Fibroblast of peridontal ligament (primary cell): ENCODE results near the gene KCNQ2.

Source experiments
- DNase-seq: peaks from one replicate; pipeline ENCODE4 v3.0.0-alpha.2; 2010; ENCODE audit errors: extremely low read depth

The KCNQ2 gene

DNA sequence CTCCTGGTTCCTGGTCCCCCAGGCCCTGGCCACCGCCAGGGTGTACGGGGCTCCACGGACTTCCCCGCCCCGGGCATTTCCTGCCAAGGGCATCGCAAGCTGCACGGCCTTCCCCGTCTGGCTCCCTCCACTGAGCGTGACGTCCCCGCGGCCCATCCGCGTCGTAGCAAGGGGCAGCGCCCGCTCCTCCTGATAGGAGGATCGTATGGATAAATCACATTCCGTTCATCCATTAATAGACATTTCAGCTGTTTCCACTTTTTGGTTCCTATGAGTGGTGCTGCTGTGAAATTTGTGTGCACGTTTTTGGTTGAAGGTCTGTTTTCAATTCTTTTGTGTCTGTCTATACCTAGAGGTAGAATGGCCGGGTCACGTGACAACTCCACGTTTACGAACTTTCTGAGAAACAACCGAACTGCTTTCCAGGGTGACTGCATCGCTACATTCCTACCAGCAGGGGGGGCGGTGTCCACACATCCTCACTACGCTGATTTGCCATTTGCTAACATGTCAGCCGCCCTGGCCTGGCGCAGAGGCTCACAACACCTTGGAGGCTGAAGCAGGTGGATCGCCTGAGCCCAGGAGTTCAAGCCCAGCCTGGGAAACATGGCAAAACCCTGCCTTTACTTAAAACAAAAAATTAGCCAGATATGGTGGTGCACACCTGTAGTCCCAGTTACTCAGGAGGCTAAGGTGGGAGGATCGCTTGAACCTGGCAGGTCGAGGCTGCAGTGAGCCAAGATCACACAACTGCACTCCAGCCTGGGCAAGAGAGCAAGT is 37.7 kb downstream of the KCNQ2 start:
- DNase-seq: peak; percentile 33

DNA sequence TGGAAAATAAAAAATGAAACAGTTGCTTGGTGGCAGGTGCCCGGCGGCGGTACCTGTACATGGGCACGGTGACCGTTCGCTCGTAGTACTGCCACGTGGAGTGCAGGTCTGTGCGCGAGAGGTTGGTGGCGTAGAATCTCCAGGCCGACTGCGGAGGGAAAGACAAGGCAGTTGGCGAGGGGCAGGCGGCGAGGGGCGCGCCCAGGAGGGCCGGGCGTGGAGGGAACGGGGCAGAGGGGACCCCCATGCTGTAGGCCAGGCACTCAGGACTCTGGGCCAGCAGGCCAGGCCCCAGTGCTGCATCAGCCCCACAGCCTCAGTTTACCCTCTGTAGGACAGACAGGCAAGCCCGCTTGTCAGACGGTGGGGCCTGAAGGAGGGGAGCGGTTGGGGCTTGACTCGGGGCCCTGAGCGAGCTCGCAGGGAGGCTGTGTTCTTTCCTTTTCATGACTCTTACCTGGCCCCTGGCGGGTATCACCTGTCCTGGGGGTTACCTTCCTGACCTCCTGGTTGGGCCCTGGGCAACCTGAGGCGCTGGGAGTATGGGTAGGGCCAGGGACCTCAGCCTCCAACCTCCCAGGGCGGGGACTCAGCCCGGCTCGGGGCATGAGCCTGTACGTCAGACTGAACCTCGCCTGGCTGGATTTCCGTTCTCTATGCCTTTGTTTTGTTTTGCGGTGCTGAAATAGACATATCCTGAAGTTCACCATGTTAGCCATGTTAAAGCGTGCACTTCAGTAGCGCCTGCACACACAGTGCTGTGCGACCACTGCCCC is 38.5 kb downstream of the KCNQ2 start:
- DNase-seq: no peak

DNA sequence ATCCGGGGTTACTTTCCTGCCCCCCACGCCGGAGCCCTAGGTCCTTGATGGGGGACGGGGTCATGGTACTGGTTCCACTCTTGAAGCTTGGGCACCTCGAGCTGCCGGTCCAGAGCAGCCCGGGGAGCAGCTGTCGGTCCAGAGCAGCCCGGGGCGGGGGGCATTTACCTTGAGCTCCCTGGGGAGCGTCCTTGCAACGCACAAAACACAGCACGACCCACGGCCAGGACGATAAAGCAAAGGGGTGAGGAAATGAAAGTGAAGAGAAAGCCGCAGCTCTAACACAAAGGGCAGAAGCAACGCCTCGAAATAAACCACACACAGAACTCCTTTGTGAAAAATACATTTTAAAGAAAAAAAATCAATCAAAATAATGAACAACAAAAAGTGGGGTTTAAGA is 39.1 kb downstream of the KCNQ2 start:
- no peak for DNase-seq

DNA sequence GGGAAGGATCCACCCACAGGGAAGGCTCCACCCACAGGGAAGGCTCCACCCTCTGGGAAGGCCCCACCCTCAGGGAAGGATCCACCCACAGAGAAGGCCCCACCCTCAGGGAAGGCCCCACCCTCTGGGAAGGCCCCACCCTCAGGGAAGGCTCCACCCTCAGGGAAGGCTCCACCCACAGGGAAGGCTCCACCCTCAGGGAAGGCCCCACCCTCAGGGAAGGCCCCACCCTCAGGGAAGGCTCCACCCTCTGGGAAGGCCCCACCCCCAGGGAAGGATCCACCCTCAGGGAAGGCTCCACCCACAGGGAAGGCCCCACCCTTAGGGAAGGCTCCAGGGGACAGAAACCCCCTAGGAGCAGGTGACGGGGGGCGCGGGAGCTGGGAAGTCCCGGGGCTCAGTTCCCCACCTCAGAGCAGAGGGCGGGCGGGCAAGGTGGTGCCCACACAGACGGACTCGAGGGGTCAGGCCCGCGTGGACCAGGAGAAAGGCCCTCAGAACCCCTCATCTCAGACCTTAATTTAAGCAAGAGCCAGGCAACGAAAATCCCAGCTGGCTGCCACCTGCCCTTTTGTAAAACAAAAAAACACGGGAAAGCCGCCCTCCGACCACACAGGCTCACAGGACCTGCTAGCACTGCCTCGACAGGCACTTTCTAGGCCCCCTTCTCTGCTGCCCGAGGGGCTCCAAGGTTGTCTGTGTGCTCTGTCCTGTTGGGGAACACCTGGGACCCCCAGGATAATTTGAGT is 39.7 kb downstream of the KCNQ2 start:
- DNase-seq: no peak

DNA sequence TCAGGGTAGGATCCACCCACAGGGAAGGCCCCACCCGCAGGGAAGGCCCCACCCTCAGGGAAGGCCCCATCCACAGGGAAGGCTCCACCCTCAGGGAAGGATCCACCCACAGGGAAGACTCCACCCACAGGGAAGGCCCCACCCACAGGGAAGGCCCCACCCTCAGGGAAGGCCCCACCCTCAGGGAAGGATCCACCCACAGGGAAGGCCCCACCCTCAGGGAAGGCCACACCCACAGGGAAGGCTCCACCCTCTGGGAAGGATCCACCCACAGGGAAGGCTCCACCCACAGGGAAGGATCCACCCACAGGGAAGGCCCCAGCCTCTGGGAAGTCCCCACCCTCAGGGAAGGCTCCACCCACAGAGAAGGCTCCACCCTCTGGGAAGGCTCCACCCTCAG is 40.5 kb downstream of the KCNQ2 start:
- DNase-seq: no peak

DNA sequence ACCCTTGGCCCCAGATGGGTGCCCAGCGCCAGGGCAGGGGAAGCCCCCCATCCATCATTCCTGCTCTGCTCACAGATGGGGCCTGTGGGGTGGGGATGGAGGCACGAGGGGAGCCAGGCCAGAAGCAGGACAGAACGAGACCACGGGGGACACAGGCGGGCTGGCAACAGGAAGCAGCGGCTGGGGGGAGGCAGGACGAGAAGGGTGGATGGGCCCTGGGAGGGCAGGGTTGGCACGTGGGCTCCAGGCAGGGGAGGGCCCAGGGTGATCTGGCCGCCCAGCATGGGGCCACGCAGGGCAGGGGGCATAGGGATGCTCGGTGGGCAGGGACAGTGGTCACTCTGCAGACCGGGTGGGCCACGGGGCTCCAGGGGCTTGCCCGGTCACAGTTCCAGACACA is 41.6 kb downstream of the KCNQ2 start:
- DNase-seq: no peak

DNA sequence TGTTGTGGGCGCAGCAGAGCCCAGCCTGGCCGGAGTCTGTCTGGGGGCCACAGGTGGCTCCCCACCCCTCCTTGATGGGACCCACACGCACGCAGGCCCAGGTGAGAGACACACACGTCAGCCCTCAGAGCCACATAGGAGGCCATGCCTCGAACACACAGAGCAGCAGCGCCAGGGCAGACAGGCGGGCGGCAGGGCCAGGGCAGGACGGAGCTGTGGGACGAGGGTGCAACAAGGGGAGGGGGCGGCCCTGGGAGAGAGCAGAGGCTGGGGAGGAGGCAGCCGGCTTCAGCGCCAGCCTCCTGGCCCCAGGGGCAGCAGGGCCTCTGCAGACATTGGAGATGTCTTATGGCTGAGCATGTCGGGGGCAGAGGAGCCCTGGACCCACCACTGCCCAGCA is 42.5 kb downstream of the KCNQ2 start:
- DNase-seq: no peak

DNA sequence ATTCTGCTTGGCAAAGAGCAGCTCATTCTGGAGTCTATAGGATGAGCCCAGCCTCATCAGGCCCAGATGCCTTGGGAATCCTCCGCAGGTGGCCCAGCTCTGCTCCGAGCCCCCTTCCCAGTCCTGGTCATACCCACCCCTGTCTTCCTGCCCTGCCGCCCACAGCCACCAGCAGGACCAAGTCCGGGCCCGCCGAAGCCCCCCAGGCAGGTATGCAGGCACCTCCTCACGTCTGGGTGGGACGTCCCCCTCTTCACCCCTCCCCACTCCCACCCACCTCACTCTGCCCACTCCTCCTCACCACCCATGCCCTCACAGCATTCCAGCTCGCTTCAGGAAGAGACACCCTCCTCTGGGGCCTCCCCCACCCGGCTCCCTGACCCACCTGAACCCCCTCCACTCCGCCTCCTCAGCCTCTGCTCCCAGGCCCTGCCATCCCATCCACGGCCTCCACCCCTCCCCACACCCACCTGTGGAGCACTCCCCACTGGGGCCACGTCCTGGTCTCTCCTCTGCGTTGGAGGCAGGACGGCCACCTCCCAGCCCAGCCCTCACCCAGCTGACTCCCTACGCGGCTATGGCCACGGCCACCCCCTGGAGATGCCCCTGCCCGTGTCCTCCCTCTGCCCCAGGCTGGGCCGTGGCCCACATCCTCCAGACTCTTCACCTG is 43.4 kb downstream of the KCNQ2 start:
- no peak for DNase-seq

DNA sequence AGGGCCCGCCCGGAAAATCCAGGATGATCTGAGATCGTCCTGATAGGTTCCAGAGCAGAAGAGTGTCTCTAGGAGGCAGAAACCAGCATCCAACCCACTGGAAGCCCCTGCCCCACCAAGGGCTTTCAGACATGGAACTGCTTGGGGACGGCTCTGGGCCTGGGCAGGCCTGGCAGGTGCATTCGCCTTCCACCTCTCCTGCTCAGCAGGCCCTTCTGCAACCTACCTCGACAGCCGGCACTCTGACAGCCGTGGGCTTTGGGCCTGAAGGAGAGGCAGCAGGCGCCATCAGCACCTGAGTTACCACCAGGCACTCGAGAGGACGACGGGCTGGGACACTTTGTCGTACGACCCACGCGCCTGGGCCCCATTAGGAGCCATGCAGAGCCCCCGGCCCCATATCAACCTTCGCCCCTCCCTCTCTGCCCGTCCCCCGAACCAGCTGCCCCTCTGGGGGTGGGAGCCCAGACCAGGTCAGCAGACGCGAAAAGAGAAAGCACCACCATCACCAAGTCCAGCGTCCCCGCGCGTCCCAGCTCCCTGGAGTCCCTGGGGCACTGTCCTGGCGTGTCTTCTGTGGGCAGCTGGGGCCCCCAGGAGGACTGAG is 44.6 kb downstream of the KCNQ2 start:
- DNase-seq: no peak

DNA sequence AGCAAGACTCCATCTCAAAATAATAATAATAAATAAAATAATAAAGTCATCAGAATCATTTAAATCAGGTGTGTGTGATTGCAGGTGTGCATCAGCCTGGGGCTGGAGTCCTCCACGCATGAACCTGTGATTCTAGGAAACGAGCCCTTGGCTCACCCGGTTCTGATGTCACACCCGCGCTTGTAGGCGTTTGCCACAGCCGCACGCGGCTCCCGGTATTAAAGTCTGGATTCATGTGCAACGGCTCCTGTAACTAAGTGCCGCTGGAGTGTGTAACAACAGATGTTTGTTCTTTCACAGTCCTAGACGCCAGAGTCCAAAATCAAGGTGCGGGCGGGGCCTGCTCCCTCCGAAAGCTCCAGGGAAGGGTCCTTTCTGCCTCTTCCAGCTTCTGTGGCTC is 45.2 kb downstream of the KCNQ2 start:
- DNase-seq: no peak

DNA sequence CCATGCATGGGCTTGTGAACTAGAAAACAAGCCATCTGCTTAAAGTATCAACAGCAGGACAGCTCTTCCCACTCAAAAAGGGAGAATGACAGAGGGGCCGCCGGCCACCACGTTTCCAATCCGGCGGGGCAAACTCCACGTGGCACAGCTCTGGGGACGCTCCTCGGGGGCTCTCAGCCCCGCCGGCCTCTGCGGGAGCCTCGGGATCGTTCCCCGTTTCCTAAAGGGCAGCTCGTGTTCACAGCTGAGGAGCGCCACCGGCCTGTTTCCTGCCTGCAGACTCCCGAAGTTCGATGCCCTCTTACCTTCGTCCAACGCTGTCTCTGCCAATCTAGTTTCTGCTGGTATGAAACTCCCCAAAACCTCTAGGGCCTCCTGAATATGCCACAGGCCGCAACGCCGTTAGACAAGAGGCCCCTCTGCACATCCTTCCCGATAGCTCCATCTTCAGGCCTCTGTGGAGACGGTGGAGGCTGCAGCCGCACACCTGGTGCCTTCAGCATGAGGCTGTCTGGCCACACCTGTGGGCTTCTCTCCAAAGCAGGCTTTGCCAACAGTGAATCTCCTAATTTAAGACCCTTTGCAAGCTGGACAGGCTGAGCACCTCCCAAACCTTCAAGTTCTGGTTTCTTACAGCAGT is 46.5 kb downstream of the KCNQ2 start:
- DNase-seq: no peak

DNA sequence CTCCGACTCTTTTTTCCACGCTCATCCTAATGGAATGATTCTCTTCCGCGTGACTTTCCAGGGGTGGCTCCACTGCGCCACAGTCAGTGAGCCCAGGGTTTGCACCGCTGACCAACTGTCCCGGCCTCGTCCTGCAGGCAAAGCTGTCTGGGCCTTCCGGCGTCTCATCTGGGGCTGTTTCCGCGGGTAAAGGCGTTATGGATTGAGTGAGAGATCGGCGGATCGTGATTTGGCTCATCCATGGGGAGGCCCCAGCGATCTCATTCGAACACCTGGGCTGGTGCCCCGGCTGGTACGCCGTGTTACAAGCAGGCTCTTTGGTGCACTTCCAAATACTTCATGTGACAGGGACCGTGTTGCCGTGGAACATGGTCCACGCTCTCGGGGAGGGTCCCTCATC is 47.8 kb downstream of the KCNQ2 start:
- DNase-seq: no peak

DNA sequence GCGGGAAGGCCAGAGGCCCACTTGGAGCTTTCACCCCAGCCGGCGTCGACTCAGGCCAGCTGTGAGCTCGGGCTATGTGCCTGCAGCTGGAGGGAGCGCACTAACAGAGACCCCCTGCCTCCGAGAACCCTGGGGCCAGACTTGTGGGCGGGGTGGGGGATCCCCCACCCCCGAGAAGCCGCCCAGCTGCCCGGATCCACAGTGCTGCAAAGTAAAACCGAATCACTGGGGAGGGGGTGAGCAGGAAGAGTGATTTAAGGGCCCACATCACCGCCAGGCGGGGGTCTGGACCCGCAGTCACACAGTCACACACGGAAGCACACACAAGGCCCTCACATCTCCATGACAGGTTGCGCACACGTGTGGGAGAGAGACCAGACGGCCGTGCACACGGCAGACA is 48.7 kb downstream of the KCNQ2 start:
- DNase-seq: no peak

DNA sequence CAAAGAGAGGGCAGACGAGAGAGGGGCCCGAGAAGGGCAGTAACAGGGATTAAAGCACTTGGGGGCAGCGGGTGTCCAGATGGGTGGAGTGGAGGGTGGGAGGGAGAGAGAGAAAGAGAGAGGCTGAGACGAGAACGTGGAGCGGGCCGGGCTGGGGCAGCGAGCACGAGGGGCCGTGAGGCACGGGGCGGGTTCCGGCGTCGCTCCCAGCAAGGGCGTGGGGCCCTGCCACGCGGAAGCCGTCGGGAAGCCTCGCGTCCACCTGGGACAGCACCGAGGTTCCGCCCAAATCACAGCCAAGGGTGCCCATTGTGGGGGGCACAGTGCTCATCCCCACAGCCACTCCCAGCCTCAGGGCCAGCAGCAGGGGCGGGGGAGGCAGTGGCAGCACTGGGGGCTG is 49.8 kb downstream of the KCNQ2 start:
- no peak for DNase-seq

DNA sequence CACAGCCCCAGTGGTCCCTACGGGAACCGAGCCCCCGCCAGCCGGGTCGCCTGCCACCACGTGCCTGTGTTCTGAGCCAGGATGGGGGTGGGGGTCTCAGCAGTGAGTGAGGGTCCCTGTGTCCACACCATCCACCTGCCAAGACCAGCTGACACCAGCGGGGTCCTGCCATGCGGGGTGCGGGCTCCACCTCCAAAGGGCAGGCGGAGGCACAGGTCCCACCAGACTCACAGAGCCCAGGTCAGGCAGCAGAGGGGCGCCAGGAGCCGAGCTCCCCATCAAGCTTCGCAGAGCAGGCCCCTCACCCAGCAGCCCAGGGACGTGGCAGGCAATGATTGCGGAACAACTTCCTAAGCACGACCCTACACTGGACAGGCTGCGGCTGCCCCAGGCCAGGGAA is 50.5 kb downstream of the KCNQ2 start:
- no peak for DNase-seq

DNA sequence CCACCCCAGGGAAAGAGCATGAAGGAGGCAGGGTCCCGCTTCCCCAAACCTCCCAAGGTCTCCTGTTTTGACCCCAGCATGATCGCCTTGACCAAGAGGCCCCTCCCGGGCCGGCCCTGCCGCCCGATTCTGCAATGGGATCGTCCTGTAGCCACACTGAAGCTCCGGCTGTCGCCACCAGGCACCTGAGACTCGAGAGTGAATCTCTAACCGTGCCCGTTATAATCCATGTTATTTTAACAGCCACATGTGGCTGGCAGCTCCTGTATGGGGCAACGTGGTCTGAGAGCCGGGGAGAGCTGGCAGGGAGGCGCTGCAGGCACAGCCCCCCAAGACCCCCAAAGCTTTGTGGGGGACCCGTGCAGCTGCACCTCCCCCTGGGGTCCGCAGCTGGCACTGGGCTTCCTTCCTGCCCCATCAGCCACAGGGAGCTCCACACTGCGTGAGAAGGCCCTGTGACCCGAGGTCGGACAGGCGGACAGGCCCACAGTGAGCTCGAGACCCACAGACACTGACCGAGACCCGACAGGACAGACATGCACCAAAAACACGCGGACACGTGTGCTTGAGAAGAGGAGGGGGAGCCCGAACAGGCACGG is 51.3 kb downstream of the KCNQ2 start:
- no peak for DNase-seq

DNA sequence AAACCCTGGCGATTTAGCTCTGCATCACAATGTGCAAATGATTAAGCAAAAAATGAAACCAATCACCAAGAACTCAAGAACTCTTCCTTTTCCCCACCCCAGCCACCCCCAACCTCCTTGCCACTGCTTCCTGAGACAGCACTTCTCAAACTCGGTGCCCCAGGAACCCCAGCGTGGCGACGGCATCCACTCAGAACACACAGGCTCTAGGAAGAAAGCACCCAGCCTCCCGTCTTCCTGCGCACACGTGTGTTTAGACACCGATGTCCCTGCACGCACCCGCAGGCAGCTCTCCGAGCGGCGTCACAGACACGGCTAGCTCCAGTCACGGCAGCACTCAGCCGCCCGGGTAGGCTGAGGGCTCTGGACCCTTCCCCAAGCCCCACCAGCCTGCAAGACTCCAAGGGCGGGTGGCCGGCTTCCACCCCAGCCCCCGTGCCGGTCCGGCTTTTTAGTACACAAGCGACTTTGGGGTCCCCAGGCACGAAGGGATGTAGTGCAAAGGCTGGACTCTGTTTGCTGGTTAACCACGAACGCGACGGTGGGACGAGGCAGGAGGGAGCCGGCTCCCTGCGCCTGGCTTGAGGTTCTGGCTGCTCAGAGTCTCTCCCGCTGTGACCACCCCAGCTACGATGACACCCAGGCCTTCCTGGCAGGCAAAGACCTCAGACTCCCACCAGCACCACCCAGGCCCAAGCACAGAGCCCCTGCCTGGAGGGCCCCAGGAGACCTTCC is 51.9 kb downstream of the KCNQ2 start:
- DNase-seq: no peak

DNA sequence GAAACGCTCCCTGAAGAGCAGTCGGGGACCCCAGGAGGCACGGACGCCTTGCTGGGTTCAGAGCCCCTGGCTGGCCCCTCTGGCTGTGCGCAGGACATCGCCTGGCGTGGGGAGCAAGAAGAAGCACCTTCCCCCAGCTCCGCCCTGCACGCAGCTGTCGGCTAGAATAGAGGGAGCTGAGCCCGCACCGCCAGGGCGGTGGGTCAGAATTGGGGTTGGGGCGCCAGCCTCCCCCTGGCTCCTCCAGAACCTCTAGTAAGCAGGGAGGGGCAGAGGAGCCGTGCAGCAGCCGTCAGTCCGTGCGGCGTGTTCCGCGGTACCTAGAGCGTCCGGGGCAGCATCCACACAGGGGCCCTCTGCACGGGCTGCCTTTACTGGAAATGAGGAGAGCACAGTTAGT is 53.2 kb downstream of the KCNQ2 start:
- DNase-seq: no peak

DNA sequence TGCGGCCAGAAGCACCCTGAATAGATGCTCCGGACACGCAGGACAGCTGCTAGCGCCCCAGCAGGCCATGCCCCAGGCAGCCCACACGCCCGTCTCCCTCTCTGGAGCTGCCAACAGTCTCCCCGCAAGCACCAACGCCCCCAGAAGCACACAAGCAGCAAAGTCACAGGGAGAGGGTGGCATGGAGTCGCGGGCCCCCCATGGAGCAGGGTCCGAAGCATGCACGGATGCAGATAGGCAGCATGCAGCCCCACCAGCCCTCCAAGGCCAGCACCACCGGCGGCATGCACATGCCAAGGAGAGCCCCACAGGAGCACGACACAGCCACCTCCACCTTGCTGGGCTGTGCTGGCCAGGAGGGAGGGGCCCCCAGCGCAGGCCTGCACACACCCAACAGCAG is 53.8 kb downstream of the KCNQ2 start:
- no peak for DNase-seq

DNA sequence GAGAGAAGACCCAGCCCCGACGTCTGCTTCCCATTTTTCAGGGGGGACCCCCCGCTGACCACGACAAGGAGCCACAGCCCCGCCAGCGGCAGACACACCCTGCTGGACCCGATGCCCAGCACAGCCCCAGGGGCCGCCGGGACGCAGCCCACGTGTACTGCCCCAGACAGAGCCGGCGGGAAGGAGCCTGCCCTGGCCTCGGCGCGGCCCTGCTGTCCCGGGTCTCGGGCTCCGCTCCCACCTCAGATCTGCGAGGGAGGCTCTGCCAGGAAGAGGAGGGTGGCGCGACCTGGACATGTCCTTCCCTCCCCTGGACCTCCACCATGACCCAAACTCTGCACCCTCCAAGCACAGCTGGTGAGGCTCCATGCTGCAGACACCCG is 54.7 kb downstream of the KCNQ2 start:
- no peak for DNase-seq
